ENCODE measurements around the gene ERCC4. TPM values are rescaled to one million over a fixed set of nuclear protein-coding genes. Genes with fewer than 3 reads are reported as not detected.
"Not testable (repeated sequence)": the region's sequence is repeated elsewhere in the genome, so short reads cannot be mapped to it uniquely, and the experiment has no call there.

The ERCC4 gene
- total RNA-seq (2014; rRNA removed; shearing (Covaris generic); ENCODE audit: low replicate concordance) = 9.0 and 18.2 TPM in 2 replicates

DNA sequence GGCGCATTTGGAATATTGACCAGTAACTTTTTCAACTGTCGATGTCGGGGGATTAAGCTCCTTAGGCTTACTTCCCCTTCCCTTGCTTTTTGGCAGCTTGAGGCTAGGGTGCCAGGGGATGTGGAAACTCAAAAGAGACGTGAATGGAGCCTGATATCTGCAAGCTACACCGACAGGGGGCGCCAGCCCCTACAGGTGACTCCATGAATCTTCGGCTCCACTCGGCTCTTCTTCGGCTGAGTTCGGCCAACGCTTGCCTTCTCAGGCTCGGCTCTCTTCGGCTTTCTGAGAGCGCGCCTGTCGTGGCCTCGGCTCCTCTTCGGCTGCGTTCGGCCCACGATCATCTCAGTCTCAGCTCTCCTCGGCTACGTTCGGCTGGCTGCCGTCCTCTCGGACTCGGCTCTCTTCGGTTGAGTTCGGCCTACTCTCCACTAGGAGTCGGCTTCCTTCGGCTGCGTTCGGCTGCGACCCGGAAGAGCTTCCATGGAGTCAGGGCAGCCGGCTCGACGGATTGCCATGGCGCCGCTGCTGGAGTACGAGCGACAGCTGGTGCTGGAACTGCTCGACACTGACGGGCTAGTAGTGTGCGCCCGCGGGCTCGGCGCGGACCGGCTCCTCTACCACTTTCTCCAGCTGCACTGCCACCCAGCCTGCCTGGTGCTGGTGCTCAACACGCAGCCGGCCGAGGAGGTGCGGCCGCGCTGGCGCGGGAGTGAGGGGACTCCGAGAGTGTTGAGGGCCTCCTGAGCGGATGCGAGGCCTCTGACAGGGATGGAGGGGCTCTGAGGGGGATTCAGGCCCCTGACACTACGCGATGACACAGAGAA is at the start of gene ERCC4:
TSS of gene ERCC4 (plus strand) at position 472 of the 827 bp plus-strand sequence. CDS start at position 484, 12 bp downstream.
- Histone ChIP-seq H3K27me3 (ENCODE audit: low read length) (no peaks in the 10 kb centered on the region), H3K9ac (ENCODE audit: low read length) (peak within 1 kb of the TSS; percentile 93), H3K9me2 (replicated peaks; ENCODE audit: insufficient read depth, low read length) (no peaks in the 10 kb centered on the region), H3K4me2 (ENCODE audit: low read depth, low read length, poor library complexity, severe bottlenecking) (peak within 1 kb of the TSS; percentile 84), H3K4me1 (ENCODE audit: low read length) (peaks cover 22% of the 10 kb centered on the region), H2AFZ (ENCODE audit: low read length) (peak within 1 kb of the TSS; percentile 86), H3K36me3 (ENCODE audit: insufficient read depth, low read length) (peaks cover 10% of the 10 kb centered on the region; the same call in 1 of the 2 replicates), H3K27ac (ENCODE audit: low read length) (no peak within 1 kb of the TSS), H4K20me1 (ENCODE audit: insufficient read depth, low read depth, low read length) (no peaks in the 10 kb centered on the region), H3K79me2 (ENCODE audit: low read length) (peaks cover 29% of the 10 kb centered on the region), H3K9me3 (ENCODE audit: low read length) (no peaks in the 10 kb centered on the region), H3K4me3 (ENCODE audit: low read length) (peak within 1 kb of the TSS; percentile 94)
- DNase-seq = peak; percentile 100

DNA sequence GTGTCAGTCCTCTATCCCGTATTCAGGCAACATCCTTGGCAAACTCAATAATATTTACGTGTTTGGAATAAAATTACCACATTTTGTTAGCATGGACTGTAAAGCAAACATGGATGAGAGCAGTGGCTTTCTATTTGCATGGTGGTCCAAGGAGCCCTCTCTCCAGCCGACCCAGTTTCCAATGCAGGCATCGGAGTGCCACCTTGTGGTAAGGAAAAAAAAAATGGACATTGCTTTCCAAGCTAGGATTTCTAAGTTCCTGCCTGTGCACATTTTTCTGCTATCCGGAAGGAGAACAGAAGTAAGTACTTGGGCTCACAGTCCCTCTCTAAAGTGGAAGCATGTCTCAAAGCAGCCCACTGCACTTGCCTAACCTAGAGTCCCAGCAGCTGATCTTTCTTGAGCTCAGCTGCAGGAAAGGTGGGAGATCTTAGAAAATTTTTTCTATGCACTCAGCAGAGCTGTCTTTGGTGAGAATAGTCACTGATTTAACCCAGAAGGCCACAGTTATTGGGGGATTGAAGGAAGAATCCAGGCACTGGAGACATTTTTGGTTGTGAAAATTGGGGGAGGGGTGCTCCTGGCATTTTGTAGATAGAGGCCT is 46.0 kb upstream of the ERCC4 start:
- H3K9me2 ChIP-seq (replicated peaks; ENCODE audit: insufficient read depth, low read length) = no peaks in the 10 kb centered on the region
- no peaks in the 10 kb centered on the region for H3K79me2 ChIP-seq (ENCODE audit: low read length)
- H3K4me3 ChIP-seq (ENCODE audit: low read length) = no peak overlapping the region
- H3K4me1 ChIP-seq (ENCODE audit: low read length) = no peaks in the 10 kb centered on the region
- H3K9me3 ChIP-seq (ENCODE audit: low read length) = no peaks in the 10 kb centered on the region
- no peaks in the 10 kb centered on the region for H4K20me1 ChIP-seq (ENCODE audit: insufficient read depth, low read depth, low read length)
- no peak overlapping the region for H3K27ac ChIP-seq (ENCODE audit: low read length)
- DNase-seq = no peak
- no peak overlapping the region for H3K9ac ChIP-seq (ENCODE audit: low read length)
- H3K27me3 ChIP-seq (ENCODE audit: low read length) = peaks cover 3% of the 10 kb centered on the region; the same call in 1 of the 2 replicates
- H2AFZ ChIP-seq (ENCODE audit: low read length) = no peak overlapping the region
- H3K4me2 ChIP-seq (ENCODE audit: low read depth, low read length, poor library complexity, severe bottlenecking) = no peak overlapping the region
- H3K36me3 ChIP-seq (ENCODE audit: insufficient read depth, low read length) = no peaks in the 10 kb centered on the region

DNA sequence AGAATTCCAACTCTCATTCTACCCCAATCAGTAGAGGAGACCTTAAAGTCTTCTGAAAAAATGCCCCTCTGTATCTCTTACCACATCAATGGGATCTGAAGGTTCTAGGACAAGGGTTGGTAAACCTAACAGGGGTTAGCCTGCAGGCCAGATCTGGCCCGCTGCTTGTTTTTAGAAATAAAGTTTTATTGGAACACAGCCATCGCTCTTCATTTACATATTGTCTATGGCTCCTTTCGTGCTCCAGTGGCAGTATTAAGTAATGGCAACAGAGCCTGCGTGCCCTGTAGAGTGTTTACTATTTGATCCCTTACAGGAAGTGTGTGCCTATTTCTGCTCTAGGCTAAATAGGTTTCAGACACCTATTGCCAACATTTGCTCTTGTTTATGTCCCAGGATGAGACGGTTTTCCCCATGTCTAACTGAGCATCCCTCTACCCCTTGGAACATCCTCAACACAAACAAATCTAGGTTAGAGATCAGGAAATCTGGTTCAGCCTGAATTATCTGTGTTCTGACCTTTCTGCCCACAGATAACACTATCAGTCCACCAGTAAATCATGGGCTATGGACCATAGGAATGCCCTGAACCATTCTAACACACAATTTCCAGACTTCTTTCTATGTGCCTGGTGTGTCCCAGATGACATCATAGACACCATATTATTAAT is 44.2 kb upstream of the ERCC4 start:
- Histone ChIP-seq H3K4me1 (ENCODE audit: low read length) (no peaks in the 10 kb centered on the region), H3K79me2 (ENCODE audit: low read length) (no peaks in the 10 kb centered on the region), H3K4me2 (ENCODE audit: low read depth, low read length, poor library complexity, severe bottlenecking) (no peak overlapping the region), H2AFZ (ENCODE audit: low read length) (no peak overlapping the region), H3K36me3 (ENCODE audit: insufficient read depth, low read length) (no peaks in the 10 kb centered on the region), H3K27ac (ENCODE audit: low read length) (no peak overlapping the region), H3K4me3 (ENCODE audit: low read length) (no peak overlapping the region), H3K9me3 (ENCODE audit: low read length) (no peaks in the 10 kb centered on the region), H3K9me2 (replicated peaks; ENCODE audit: insufficient read depth, low read length) (no peaks in the 10 kb centered on the region), H4K20me1 (ENCODE audit: insufficient read depth, low read depth, low read length) (no peaks in the 10 kb centered on the region), H3K9ac (ENCODE audit: low read length) (no peak overlapping the region), H3K27me3 (ENCODE audit: low read length) (peaks cover 1% of the 10 kb centered on the region; the same call in 1 of the 2 replicates)
- DNase-seq = no peak

DNA sequence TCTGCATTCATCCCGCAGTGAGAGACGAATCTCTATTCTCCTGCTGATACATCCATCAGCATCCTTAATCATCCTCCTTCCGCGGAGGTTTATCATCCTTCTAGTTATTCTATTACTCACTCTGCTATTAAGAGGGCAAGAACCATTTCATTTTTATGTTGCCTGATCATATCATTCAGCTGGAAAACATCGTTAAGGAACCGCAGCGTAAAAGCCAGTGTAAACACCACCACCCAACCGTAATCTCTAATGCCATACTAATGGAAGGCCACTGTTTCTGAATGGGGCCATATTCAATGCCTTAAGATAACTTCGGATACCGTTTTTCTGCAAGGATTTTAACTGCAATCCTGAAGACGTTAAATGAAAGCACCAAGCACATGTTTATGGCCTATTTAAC is 36.7 kb upstream of the ERCC4 start:
- Histone ChIP-seq H3K4me1 (ENCODE audit: low read length) (no peaks in the 10 kb centered on the region), H3K9ac (ENCODE audit: low read length) (no peak overlapping the region), H3K27ac (ENCODE audit: low read length) (no peak overlapping the region), H3K36me3 (ENCODE audit: insufficient read depth, low read length) (no peaks in the 10 kb centered on the region), H4K20me1 (ENCODE audit: insufficient read depth, low read depth, low read length) (no peaks in the 10 kb centered on the region), H3K79me2 (ENCODE audit: low read length) (no peaks in the 10 kb centered on the region), H3K9me2 (replicated peaks; ENCODE audit: insufficient read depth, low read length) (no peaks in the 10 kb centered on the region), H3K4me3 (ENCODE audit: low read length) (no peak overlapping the region), H3K4me2 (ENCODE audit: low read depth, low read length, poor library complexity, severe bottlenecking) (no peak overlapping the region), H2AFZ (ENCODE audit: low read length) (no peak overlapping the region), H3K9me3 (ENCODE audit: low read length) (no peaks in the 10 kb centered on the region), H3K27me3 (ENCODE audit: low read length) (no peaks in the 10 kb centered on the region)
- DNase-seq = no peak

DNA sequence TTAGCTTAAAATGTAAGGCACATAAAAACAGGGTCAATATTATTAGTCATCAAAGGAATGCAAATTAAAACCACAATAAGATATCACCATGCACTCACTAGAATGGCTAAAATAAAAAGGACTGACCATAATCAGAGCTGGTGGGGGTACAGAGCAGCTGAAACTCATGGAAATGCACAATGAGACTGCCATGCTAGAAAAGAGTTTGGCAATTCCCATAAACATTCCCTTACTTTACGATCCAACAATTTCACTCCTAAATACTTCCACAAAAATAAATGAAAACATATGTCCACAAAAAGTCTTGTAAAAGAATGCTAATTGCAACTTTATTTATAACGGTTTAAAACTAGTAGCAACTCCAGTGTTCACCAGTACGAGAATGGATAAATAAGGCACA is 36.1 kb upstream of the ERCC4 start:
- no peak overlapping the region for H2AFZ ChIP-seq (ENCODE audit: low read length)
- H3K9ac ChIP-seq (ENCODE audit: low read length) = no peak overlapping the region
- no peaks in the 10 kb centered on the region for H3K36me3 ChIP-seq (ENCODE audit: insufficient read depth, low read length)
- no peaks in the 10 kb centered on the region for H3K79me2 ChIP-seq (ENCODE audit: low read length)
- H3K27me3 ChIP-seq (ENCODE audit: low read length) = no peaks in the 10 kb centered on the region
- no peaks in the 10 kb centered on the region for H3K9me3 ChIP-seq (ENCODE audit: low read length)
- no peak overlapping the region for H3K4me3 ChIP-seq (ENCODE audit: low read length)
- no peaks in the 10 kb centered on the region for H4K20me1 ChIP-seq (ENCODE audit: insufficient read depth, low read depth, low read length)
- no peaks in the 10 kb centered on the region for H3K9me2 ChIP-seq (replicated peaks; ENCODE audit: insufficient read depth, low read length)
- no peaks in the 10 kb centered on the region for H3K4me1 ChIP-seq (ENCODE audit: low read length)
- H3K4me2 ChIP-seq (ENCODE audit: low read depth, low read length, poor library complexity, severe bottlenecking) = no peak overlapping the region
- DNase-seq = no peak
- no peak overlapping the region for H3K27ac ChIP-seq (ENCODE audit: low read length)

DNA sequence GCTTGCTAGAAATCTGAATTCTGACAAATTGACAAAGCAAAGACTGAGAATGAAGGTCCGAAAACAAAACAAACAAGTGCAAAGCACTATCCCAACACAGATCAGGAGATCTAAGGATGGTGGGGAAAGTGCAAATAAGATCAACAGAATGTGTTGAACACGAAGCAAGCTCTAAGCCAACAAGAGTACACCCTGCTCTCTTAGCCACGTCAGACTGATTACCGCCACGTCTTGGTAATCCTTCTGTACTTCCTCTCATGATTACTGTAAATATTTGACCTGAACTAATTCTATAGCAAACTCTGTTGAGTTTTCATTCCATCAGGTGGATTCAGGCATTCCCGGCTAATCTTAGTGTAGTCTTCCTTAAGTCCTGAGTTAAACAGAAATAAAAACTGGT is 34.3 kb upstream of the ERCC4 start:
- Histone ChIP-seq H3K79me2 (ENCODE audit: low read length) (no peaks in the 10 kb centered on the region), H3K4me2 (ENCODE audit: low read depth, low read length, poor library complexity, severe bottlenecking) (no peak overlapping the region), H3K27ac (ENCODE audit: low read length) (no peak overlapping the region), H4K20me1 (ENCODE audit: insufficient read depth, low read depth, low read length) (no peaks in the 10 kb centered on the region), H3K36me3 (ENCODE audit: insufficient read depth, low read length) (no peaks in the 10 kb centered on the region), H3K4me3 (ENCODE audit: low read length) (no peak overlapping the region), H3K9me2 (replicated peaks; ENCODE audit: insufficient read depth, low read length) (no peaks in the 10 kb centered on the region), H3K9me3 (ENCODE audit: low read length) (no peaks in the 10 kb centered on the region), H3K27me3 (ENCODE audit: low read length) (no peaks in the 10 kb centered on the region), H3K4me1 (ENCODE audit: low read length) (no peaks in the 10 kb centered on the region), H2AFZ (ENCODE audit: low read length) (no peak overlapping the region), H3K9ac (ENCODE audit: low read length) (no peak overlapping the region)
- no peak for DNase-seq

DNA sequence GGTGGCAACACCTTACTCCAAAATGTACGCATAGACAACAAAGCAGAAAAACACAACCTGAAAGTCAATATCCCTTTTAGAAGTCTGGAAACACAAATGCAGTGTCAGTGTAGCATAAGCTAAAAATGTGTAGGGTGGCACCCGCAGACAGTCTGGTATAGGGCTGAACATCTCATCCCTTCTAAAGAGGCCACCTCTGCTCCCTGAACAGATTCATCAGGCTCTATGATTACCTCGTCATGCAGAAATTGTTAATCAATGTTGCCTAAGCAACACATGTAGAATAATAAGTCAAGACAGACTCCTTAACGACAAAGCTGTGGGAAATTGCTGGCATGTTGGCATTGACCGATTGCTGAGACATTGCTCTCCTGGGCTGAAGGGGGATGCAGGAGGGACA is 33.3 kb upstream of the ERCC4 start:
- H3K36me3 ChIP-seq (ENCODE audit: insufficient read depth, low read length) = no peaks in the 10 kb centered on the region

DNA sequence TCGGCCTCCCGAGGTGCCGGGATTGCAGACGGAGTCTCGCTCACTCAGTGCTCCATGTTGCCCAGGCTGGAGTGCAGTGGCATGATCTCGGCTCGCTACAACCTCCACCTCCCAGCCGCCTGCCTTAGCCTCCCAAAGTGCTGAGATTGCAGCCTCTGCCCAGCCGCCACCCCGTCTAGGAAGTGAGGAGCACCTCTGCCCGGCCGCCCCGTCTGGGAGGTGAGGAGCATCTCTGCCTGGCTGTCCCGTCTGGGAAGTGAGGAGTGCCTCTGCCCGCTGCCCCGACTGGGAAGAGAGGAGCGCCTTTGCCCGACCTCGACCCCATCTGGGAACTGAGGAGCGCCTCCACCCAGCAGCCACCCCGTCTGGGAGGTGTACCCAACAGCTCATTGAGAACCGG is 30.6 kb upstream of the ERCC4 start:
- H3K36me3 ChIP-seq (ENCODE audit: insufficient read depth, low read length); H3K27ac ChIP-seq (ENCODE audit: low read length); H3K4me2 ChIP-seq (ENCODE audit: low read depth, low read length, poor library complexity, severe bottlenecking); H4K20me1 ChIP-seq (ENCODE audit: insufficient read depth, low read depth, low read length); H2AFZ ChIP-seq (ENCODE audit: low read length); DNase-seq; H3K9me2 ChIP-seq (replicated peaks; ENCODE audit: insufficient read depth, low read length); H3K4me3 ChIP-seq (ENCODE audit: low read length); H3K9ac ChIP-seq (ENCODE audit: low read length); H3K4me1 ChIP-seq (ENCODE audit: low read length); H3K27me3 ChIP-seq (ENCODE audit: low read length); H3K79me2 ChIP-seq (ENCODE audit: low read length); H3K9me3 ChIP-seq (ENCODE audit: low read length): not testable (repeated sequence)

More for the DNA sequence above, 33.3 kb upstream of the ERCC4 start:
- no peak overlapping the region for H3K4me3 ChIP-seq (ENCODE audit: low read length)
- H3K27me3 ChIP-seq (ENCODE audit: low read length) = no peaks in the 10 kb centered on the region
- H3K79me2 ChIP-seq (ENCODE audit: low read length) = no peaks in the 10 kb centered on the region
- H3K27ac ChIP-seq (ENCODE audit: low read length) = no peak overlapping the region
- H3K9me2 ChIP-seq (replicated peaks; ENCODE audit: insufficient read depth, low read length) = no peaks in the 10 kb centered on the region
- DNase-seq = no peak
- no peaks in the 10 kb centered on the region for H4K20me1 ChIP-seq (ENCODE audit: insufficient read depth, low read depth, low read length)
- H2AFZ ChIP-seq (ENCODE audit: low read length) = no peak overlapping the region
- H3K4me2 ChIP-seq (ENCODE audit: low read depth, low read length, poor library complexity, severe bottlenecking) = no peak overlapping the region
- no peaks in the 10 kb centered on the region for H3K4me1 ChIP-seq (ENCODE audit: low read length)
- no peaks in the 10 kb centered on the region for H3K9me3 ChIP-seq (ENCODE audit: low read length)
- no peak overlapping the region for H3K9ac ChIP-seq (ENCODE audit: low read length)

Data from Karpas-422 (cell line).